NCI-H2196 treated with DMSO at 0.1 percent for 48 hours (cell line): ENCODE results near the gene CIAO2A.
"Not testable (repeated sequence)": the region's sequence is repeated elsewhere in the genome, so short reads cannot be mapped to it uniquely, and the experiment has no call there.

Source experiments
- DNase-seq: peaks from one replicate; lab custom pipeline; 2025; ENCODE audit not compliant: unreplicated experiment; lab: John Stamatoyannopoulos, UW

The CIAO2A gene

GRCh38 chr15:64093627-64094417 is at the start of gene CIAO2A:
CIAO2A (minus strand) TSS chr15:64093838; CDS start chr15:64093768, 70 bp downstream.
- DNase-seq, result peak; percentile 95

- DNase-seq, result no peak
Observed at GRCh38 chr15:64143276-64143675, 49.6 kb upstream of the CIAO2A start.

- no peak for DNase-seq
Observed at GRCh38 chr15:64141798-64142512, 48.3 kb upstream of the CIAO2A start.

- no peak for DNase-seq
Observed at GRCh38 chr15:64138331-64138941, 44.8 kb upstream of the CIAO2A start.

- DNase-seq, result no peak
Observed at GRCh38 chr15:64137226-64137833, 43.7 kb upstream of the CIAO2A start.

- no peak for DNase-seq
Observed at GRCh38 chr15:64136347-64136746, 42.7 kb upstream of the CIAO2A start.

- peak; percentile 20 for DNase-seq
Observed at GRCh38 chr15:64134345-64134829, 40.7 kb upstream of the CIAO2A start.

- no peak for DNase-seq
Observed at GRCh38 chr15:64133623-64134344, 40.1 kb upstream of the CIAO2A start.

- DNase-seq, result no peak
Observed at GRCh38 chr15:64132217-64132616, 38.6 kb upstream of the CIAO2A start.

GRCh38 chr15:64131547-64131946 is 37.9 kb upstream of the CIAO2A start:
- DNase-seq, result no peak

- no peak for DNase-seq
Observed at GRCh38 chr15:64130159-64130558, 36.5 kb upstream of the CIAO2A start.

- DNase-seq, result no peak
Observed at GRCh38 chr15:64127521-64128270, 34.1 kb upstream of the CIAO2A start.

GRCh38 chr15:64125978-64126377 is 32.3 kb upstream of the CIAO2A start:
- no peak for DNase-seq

GRCh38 chr15:64122936-64123351 is 29.3 kb upstream of the CIAO2A start:
- no peak for DNase-seq

- no peak for DNase-seq
Observed at GRCh38 chr15:64122444-64122843, 28.8 kb upstream of the CIAO2A start.

GRCh38 chr15:64121614-64122013 is 28.0 kb upstream of the CIAO2A start:
- no peak for DNase-seq

GRCh38 chr15:64120322-64120721 is 26.7 kb upstream of the CIAO2A start:
- DNase-seq, result not testable (repeated sequence)

GRCh38 chr15:64117759-64118487 is 24.3 kb upstream of the CIAO2A start:
- no peak for DNase-seq

- DNase-seq, result no peak
Observed at GRCh38 chr15:64112904-64113303, 19.3 kb upstream of the CIAO2A start.
